Placental epithelial cell (primary cell): ENCODE measurements around the gene PTGDS. TPM values are rescaled to one million over a fixed set of nuclear protein-coding genes. Genes with fewer than 3 reads are reported as not detected.

Source experiments
- total RNA-seq: library from RNA; depleted of rRNA; stranded (reverse); fragments of >200 nt; gene quantifications from 2 replicates; pipeline ENCODE4 v1.2.3, GENCODE V29; 2012

The PTGDS gene
- 0.76 and 2.0 TPM in 2 replicates for total RNA-seq

DNA sequence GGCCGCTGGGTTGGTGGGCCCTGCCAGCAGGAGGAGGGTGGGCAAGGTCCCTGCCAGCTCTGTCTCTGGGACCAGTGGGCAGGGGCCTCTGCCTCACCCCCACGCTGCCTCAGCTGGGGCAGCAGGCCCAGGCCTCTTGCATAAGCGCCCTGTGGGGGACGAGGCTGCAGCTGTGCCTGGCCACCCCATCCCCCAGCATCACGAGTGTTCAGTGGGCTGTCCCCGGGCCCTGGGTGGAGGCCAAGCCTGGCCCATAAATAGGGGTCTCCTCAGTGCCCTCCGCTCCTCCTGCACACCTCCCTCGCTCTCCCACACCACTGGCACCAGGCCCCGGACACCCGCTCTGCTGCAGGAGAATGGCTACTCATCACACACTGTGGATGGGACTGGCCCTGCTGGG, at the start of gene PTGDS:
PTGDS (plus strand) TSS at position 282 of the 400 bp plus-strand sequence; CDS start at position 357, 75 bp downstream.

DNA sequence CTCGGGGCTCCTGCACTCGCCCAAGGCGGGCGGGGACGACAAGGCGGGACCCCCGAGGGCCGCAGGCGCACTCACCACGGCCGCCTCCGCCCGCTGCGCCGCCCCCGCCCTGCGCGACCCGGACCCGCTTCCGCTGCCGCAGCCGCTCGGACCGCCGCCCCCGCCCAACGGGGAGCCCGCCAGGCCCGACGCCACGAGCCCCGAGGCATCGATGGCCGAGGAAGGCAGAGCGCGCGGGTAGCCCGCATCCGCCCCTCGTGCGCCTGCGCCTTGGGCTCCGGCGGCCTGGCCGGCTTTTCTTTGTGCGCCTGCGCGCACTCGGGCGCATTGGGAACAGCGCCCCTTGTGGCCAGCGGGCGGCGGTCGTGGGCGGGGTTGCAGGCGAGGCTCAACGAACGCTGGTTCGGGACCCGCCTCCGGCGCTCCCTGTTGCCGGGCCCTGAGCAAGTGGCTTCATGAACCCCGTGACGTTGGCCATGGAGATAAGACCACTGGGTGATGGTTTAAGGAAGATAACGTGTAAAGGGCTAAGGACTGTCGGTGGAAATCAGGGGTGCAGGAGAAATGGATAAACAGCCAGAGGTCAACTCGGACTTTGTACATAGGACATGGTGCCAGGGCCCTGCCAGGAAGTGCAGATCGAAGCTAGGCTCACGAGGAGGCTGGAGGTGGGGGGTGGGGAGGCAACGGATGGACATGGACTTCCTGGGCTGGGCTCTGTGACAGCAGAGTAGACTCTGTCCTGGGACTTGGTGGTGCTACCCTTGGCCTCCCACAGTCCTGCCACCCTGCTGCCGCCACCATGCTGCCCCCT, 32.6 kb upstream of the PTGDS start, which contains the start of the genes C8G and FBXW5:
C8G (plus strand) TSS at position 725 of the 814 bp plus-strand sequence; CDS start at position 803, 78 bp downstream.
FBXW5 (minus strand) TSS at position 220 of the 814 bp plus-strand sequence. CDS start 655 bp downstream, outside the sequence.

DNA sequence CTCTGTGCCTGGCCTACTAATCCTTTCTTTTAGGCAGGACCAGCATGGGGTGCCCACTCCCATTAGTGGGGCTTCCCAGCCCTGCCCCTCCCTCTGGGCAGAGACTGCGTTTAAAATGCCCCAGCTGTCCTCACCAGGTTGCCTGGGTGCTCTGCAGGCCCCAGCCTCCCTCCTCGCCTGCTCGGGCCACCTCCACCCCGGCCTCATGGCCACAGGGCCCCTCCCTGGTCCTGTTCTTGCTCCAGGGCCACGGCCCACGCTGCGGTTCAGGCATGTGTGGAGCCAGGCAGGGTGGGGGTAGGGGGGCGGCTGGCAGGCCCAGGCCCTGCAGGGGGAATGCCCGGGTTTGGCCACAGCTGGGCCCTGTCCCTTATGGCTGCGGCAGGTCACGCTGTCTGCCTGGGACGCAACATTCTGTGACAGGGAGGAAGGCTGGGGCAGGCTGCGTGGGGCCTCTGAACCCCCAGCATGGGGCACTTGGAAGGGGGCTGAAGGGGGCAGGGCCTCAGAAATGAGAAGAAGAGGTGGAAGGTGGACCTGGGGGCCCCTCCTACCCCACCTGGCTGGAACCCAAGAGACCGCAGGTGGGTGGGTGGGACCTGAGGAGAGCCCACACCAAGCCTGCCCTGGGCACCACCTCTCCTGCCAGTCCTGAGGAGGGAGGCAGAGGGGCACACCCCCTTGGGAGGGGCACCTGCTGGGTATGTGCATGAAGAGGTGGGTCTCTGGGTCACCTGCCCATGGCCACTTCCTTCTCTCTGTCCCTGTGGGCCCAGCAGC, 25.6 kb upstream of the PTGDS start, which contains the start of gene LCN12:
LCN12 (plus strand) TSS at position 733 of the 780 bp plus-strand sequence. CDS start 55 bp downstream, outside the sequence.

DNA sequence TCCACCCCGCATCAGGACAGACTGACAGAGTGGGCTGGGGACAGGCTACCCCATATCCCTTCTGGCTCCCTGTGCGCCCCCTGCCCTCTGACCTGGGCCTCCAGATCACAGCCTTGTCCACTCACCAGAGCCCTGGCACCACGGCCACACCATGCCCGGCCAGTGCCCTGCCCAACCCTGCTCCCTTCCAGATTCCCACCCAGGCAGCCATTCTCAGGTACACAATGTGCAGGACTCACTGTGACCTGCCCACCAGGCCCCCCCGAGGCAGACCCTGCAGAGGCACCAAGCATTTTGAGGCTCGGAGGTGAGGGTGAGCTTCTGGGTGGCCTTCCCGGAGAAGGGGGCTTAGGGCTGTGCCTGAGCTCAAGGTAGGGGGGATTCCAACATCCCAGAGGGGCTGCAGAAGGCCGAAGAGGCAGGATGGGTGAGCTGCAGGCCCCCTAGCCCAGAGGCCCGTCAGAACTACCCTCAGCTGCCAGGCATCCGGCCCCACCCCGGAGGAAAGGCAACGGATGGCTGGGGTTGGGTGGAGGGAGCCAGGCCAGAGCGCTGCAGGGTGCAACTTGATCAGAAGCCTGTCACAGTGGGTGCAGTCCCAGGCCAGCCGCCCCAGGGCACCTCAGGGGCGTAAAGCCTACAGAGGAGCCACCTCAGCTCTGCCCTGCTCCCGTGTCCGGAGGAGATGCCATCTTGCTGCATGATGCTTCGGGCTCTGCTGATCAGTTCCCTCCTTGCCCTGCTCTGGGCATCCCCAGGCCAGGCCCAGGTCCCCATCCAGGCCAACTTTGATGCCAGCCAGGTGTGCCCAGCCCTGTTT, 5.1 kb downstream of the PTGDS start, which contains the start of gene LCNL1:
LCNL1 (plus strand) TSS at position 762 of the 820 bp plus-strand sequence. CDS start 594 bp downstream, outside the sequence.

DNA sequence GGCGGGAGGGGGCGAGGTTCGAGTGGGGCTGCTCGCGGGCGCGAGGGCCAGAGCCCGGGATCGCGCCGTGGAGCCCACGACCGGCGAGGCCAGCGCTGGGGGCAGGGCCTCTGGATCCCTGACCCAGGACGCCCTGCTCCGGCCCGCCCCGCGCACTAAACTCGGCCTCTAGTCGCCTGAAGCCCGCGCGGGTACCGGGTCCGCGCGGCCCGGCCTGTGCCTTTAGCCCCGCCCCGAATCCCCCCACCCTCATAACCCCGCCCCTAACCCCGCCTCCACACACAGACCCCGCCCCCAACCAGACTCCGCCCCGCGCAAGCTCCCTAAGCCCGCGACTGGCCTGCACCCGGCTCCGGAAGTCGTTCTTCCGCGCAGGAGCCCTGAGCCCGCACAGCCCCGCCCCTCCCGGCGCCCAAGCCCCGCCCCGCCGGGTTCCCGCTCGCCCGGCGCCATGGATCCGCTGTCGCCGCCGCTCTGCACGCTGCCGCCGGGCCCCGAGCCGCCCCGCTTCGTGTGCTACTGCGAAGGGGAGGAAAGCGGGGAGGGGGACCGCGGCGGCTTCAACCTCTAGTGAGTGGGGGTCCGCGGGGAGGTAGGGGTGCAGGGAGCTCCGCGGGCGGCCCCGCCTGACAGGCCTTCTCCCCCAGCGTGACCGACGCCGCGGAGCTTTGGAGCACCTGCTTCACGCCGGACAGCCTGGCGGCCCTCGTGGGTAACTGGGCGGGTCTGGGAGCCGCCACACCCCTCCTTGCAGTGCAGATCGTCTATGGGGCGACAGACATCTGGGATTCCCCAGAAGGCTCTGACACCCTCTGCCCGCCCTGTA, 14.9 kb downstream of the PTGDS start, which contains the start of gene PAXX:
PAXX (plus strand) TSS at position 430 of the 826 bp plus-strand sequence; CDS start at position 452, 22 bp downstream.

DNA sequence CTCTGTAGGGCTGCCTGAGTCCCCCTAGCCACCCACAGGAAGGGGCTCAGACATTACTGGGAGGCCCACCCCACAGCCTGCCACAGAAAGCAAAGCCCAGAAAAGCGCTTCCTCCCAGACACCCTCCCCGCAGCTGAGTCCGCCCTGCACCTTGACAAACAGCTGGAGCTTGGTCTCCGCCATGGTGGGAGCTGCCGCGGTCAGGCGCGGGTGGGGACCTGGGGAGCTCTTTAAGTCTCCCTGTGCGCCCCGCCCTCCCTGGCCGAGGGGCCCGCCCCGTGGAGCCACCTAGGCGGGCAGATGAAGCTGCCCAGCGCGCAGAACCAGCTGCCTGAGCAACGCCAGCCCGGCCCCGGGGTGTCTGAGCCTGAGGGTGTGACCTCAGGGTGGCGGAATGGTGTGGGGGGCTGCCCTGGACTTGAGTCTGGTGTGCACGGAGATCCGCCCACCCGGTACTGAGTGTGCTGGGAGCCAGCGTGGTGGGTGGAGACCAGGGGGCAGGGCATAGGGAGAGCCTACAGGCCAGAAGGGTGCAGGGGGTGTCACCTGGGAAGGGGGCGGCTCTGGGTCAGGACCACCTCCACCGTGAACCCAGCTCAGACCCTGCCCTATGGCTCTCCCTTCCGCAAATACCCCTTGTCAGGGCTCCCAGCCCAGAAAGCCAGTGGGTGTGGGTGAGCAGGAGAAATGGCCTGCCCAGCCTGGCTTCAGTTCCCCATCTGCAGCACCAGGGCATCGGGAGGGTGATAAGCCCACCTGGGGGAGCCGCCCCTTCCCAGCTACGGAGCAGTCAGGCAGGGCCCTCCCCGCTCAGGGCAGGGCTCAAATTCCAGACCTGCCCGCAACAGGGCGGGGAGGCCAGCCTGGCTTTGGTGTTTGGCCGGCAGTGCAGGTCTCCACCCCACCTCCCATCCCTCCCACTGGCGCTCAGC, 19.3 kb downstream of the PTGDS start, which contains the start of gene CLIC3:
CLIC3 (minus strand) TSS at position 208 of the 932 bp plus-strand sequence; CDS start at position 183, 25 bp downstream.

DNA sequence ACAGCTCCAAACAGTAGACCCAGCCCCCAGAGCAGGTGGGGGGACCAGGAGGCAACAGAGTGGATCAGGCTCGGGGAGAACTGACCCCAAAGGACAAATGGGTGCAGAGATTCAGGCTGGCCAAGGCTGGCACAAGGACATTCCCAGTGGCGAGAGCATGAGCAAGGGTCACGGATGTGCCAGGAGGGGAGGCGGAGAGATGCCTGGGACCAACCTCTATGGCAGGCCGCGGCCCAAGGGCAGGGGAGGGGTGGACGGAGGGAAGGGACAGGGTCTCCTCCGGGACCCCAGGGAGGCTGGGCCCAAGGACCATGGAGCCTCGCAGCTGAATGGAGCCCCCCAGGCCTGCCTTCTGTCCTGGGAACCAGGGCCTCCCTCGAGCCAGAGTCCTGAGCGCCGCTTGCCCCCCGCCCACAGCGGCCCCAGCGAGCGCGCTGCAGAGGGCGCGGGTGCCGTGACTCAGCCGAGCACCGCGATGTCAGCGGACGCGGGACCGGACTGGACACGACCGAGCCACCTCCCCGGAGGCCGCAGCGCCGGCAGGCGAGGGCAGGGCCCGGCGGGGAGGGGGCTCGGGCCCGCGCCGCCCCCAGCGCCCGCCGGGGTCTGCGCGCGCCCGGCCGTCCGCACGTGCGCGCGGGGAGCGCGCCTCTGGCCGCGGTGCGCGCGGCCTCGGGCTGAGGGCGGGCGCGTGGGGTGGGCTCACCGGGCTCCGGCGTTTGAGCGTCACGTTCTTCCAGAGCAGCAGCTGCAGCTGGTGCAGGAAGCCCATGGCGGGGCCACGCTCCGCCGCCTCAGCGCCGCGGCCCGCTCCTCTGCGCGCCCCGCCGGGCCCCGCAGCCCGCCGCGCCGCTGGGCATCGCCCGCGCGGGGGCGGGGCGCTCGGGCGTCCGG, 50.3 kb downstream of the PTGDS start, which contains the start of gene ABCA2:
ABCA2 (minus strand) TSS at position 869 of the 894 bp plus-strand sequence; CDS start at position 772, 97 bp downstream.

Other genes with a start within 250 kb of the PTGDS start
- gene LCN10, start 234.6 kb upstream of the PTGDS start, total RNA-seq = not detected in 2 replicates
- gene LCN6, start 229.0 kb upstream of the PTGDS start, total RNA-seq = not detected in 2 replicates
- not detected in 2 replicates for gene LCN8, start 219.3 kb upstream of the PTGDS start, total RNA-seq
- not detected in 2 replicates for gene LCN15, start 213.0 kb upstream of the PTGDS start, total RNA-seq
- 52.9 and 53.0 TPM in 2 replicates for gene TMEM141, start 186.2 kb upstream of the PTGDS start, total RNA-seq
- 0.33 and 0.39 TPM in 2 replicates for gene CCDC183, start 181.2 kb upstream of the PTGDS start, total RNA-seq
- gene RABL6, start 169.6 kb upstream of the PTGDS start, total RNA-seq = 47.9 and 75.5 TPM in 2 replicates
- gene AJM1, start 135.0 kb upstream of the PTGDS start, total RNA-seq = 0.76 and 1.2 TPM in 2 replicates
- gene PHPT1, start 128.1 kb upstream of the PTGDS start, total RNA-seq = 100 and 144 TPM in 2 replicates
- 3.0 and 3.5 TPM in 2 replicates for gene MAMDC4, start 125.2 kb upstream of the PTGDS start, total RNA-seq
- 175 and 192 TPM in 2 replicates for gene EDF1, start 111.2 kb upstream of the PTGDS start, total RNA-seq
- 8.4 and 13.7 TPM in 2 replicates for gene TRAF2, start 91.0 kb upstream of the PTGDS start, total RNA-seq
- 112 and 219 TPM in 2 replicates for gene FBXW5, start 32.8 kb upstream of the PTGDS start, total RNA-seq
- 0.98 and 3.9 TPM in 2 replicates for gene C8G, start 32.3 kb upstream of the PTGDS start, total RNA-seq
- 1.1 TPM in 1 of 2 replicates, not detected in the other for gene LCN12, start 25.2 kb upstream of the PTGDS start, total RNA-seq
- gene LCNL1, start 5.5 kb downstream of the PTGDS start, total RNA-seq = not detected in 2 replicates
- 11.0 and 16.8 TPM in 2 replicates for gene PAXX, start 14.9 kb downstream of the PTGDS start, total RNA-seq
- gene CLIC3, start 19.1 kb downstream of the PTGDS start, total RNA-seq = 328 and 397 TPM in 2 replicates
- 11.6 and 15.3 TPM in 2 replicates for gene ABCA2, start 50.7 kb downstream of the PTGDS start, total RNA-seq
- gene FUT7, start 54.6 kb downstream of the PTGDS start, total RNA-seq = not detected in 2 replicates
- gene NPDC1, start 68.7 kb downstream of the PTGDS start, total RNA-seq = under 0.01 and 0.22 TPM in 2 replicates
- 0.11 TPM in 1 of 2 replicates, not detected in the other for gene ENTPD2, start 76.6 kb downstream of the PTGDS start, total RNA-seq
- gene SAPCD2, start 93.1 kb downstream of the PTGDS start, total RNA-seq = 2.4 and 5.4 TPM in 2 replicates
- 12.6 and 15.5 TPM in 2 replicates for gene UAP1L1, start 100.0 kb downstream of the PTGDS start, total RNA-seq
- 70.3 and 93.4 TPM in 2 replicates for gene MAN1B1, start 109.5 kb downstream of the PTGDS start, total RNA-seq
- gene DPP7, start 137.2 kb downstream of the PTGDS start, total RNA-seq = 52.1 and 108 TPM in 2 replicates
- gene GRIN1, start 161.7 kb downstream of the PTGDS start, total RNA-seq = under 0.01 TPM in 1 of 2 replicates, not detected in the other
- not detected in 2 replicates for gene LRRC26, start 192.5 kb downstream of the PTGDS start, total RNA-seq
- not detected in 2 replicates for gene TMEM210, start 194.6 kb downstream of the PTGDS start, total RNA-seq
- gene ANAPC2, start 211.1 kb downstream of the PTGDS start, total RNA-seq = 28.3 and 48.3 TPM in 2 replicates
- 72.2 and 73.2 TPM in 2 replicates for gene SSNA1, start 211.2 kb downstream of the PTGDS start, total RNA-seq
- 8.4 and 12.2 TPM in 2 replicates for gene TPRN, start 223.2 kb downstream of the PTGDS start, total RNA-seq
- gene TMEM203, start 228.1 kb downstream of the PTGDS start, total RNA-seq = 34.5 and 35.0 TPM in 2 replicates
- gene NDOR1, start 228.2 kb downstream of the PTGDS start, total RNA-seq = 7.3 and 7.9 TPM in 2 replicates
- gene RNF208, start 244.7 kb downstream of the PTGDS start, total RNA-seq = under 0.01 TPM in 1 of 2 replicates, not detected in the other
- 0.39 and 1.1 TPM in 2 replicates for gene CYSRT1, start 247.7 kb downstream of the PTGDS start, total RNA-seq
- gene RNF224, start 250.0 kb downstream of the PTGDS start, total RNA-seq = 0.76 and 2.0 TPM in 2 replicates